ACHN (cell line): ENCODE data around the gene C20orf202.
A peak's percentile ranks its signal among the peaks of the same experiment; 100 is the strongest.

ENCODE experiments used
- DNase-seq: peaks from one replicate; pipeline ENCODE4 v3.0.0-alpha.2; 2015
- in situ Hi-C: cut with HindIII; loops from 2 replicates; pipeline ENCODE4 v1.10.0; 2017; ENCODE audit warnings: low sequenced_read_pairs, low pct_ligation_motif_present, low pct_unique_long_range_greater_than_20kb

C20orf202 gene

GRCh38 chr20:1202762-1203504 is at the start of gene C20orf202:
C20orf202 (plus strand) TSS chr20:1203454; CDS start chr20:1203586, 132 bp downstream.
- in situ Hi-C loops = no loop called here
- DNase-seq = no peak

GRCh38 chr20:1154226-1154625 is 49.0 kb upstream of the C20orf202 start:
- no peak for DNase-seq
- in situ Hi-C loops = no loop called here

- DNase-seq = no peak
- in situ Hi-C loops = no loop called here
Observed at GRCh38 chr20:1154691-1155090, 48.6 kb upstream of the C20orf202 start.

GRCh38 chr20:1155342-1155741 is 47.9 kb upstream of the C20orf202 start:
- DNase-seq = no peak
- in situ Hi-C loops = no loop called here

GRCh38 chr20:1160496-1160895 is 42.8 kb upstream of the C20orf202 start:
- no peak for DNase-seq
- in situ Hi-C loops = no loop called here

GRCh38 chr20:1160991-1161390 is 42.3 kb upstream of the C20orf202 start:
- in situ Hi-C loops = no loop called here
- DNase-seq = no peak

GRCh38 chr20:1163105-1163504 is 40.1 kb upstream of the C20orf202 start:
- in situ Hi-C loops = no loop called here

GRCh38 chr20:1163653-1164052 is 39.6 kb upstream of the C20orf202 start:
- DNase-seq = no peak
- in situ Hi-C loops = no loop called here

More at GRCh38 chr20:1163105-1163504, 40.1 kb upstream of the C20orf202 start:
- DNase-seq = no peak

- in situ Hi-C loops = no loop called here
- no peak for DNase-seq
Observed at GRCh38 chr20:1164871-1165270, 38.4 kb upstream of the C20orf202 start.

GRCh38 chr20:1165521-1165920 is 37.7 kb upstream of the C20orf202 start:
- DNase-seq = no peak
- in situ Hi-C loops = no loop called here

GRCh38 chr20:1165941-1166340 is 37.3 kb upstream of the C20orf202 start:
- in situ Hi-C loops = no loop called here
- DNase-seq = no peak

GRCh38 chr20:1166948-1167720 is 36.1 kb upstream of the C20orf202 start:
- DNase-seq = no peak
- in situ Hi-C loops = no loop called here

GRCh38 chr20:1169224-1169623 is 34.0 kb upstream of the C20orf202 start:
- in situ Hi-C loops = no loop called here
- no peak for DNase-seq

GRCh38 chr20:1171461-1172093 is 31.7 kb upstream of the C20orf202 start:
- peak; percentile 41 for DNase-seq
- in situ Hi-C loops = no loop called here

- in situ Hi-C loops = no loop called here
- no peak for DNase-seq
Observed at GRCh38 chr20:1173698-1174097, 29.6 kb upstream of the C20orf202 start.

- no peak for DNase-seq
- in situ Hi-C loops = no loop called here
Observed at GRCh38 chr20:1174787-1175186, 28.5 kb upstream of the C20orf202 start.

GRCh38 chr20:1177680-1178079 is 25.6 kb upstream of the C20orf202 start:
- DNase-seq = peak; percentile 46
- in situ Hi-C loops = no loop called here

- in situ Hi-C loops = no loop called here
- no peak for DNase-seq
Observed at GRCh38 chr20:1178103-1178502, 25.2 kb upstream of the C20orf202 start.

GRCh38 chr20:1178623-1179022 is 24.6 kb upstream of the C20orf202 start:
- in situ Hi-C loops = no loop called here

More at GRCh38 chr20:1178623-1179022, 24.6 kb upstream of the C20orf202 start:
- DNase-seq = no peak
